Stimulated activated CD8-positive, alpha-beta memory T cell treated with anti-CD3 and anti-CD28 coated beads, Interleukin-4, amount 100 ng/mL, for 48 hours (primary cell): Measurements from ENCODE around the gene MAP3K9.
"Not testable (repeated sequence)": the region's sequence is repeated elsewhere in the genome, so short reads cannot be mapped to it uniquely, and the experiment has no call there.

Experiments used
- DNase-seq: peaks from one replicate; pipeline ENCODE4 v3.0.0-alpha.2; 2020

Gene MAP3K9

DNA sequence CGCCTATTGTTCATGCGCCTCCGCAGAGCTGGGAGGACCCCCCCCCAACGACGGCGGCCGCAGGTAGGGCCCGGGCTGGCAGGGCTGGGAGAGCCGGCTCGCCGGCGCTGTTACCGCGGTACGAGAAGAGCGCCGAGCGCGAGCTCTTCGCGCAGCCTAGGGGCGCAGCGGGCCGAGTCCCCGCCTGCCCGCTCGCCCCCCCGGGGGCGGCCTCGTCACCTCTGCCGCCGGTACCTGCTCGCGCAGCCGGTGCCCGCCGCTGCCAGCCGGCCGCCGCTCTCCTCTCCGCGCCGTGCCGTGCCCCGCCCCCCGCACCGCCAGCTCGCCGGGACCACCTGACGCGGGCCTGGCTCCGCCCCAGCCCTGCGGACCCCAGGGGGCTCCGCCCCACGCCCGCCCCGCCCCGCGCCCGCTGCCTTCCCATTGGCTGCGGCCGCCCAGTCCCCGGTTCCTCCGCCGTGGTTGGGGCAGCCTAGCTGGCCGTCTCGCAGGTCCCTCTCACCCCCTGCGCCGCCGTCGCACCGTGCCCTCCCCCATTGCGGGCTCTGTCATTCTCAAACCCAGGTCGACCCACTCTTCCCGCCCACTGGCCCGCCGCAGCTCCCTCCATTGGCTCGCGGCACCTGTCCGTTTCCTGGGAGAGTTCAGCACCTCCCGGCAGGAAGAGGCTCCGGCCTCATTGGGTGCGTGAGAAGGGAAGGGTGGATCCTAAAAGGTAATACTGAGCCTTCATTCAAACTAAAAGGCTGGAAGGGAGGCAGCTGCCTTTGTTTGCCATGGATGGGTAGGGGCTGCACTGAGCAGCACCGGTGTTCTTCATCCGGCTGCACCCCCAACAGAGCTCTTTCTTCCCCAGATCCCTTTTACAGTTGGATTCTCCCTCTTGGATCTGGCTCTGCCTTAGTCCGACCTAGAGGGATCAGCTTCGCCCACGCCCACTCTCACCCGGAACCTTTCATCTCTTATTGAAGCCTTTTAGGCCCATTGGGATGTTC, at the start of gene MAP3K9:
MAP3K9 (minus strand) TSS at position 289 of the 995 bp plus-strand sequence. CDS start 342 bp downstream, outside the sequence.
- DNase-seq: peak; percentile 95

- no peak for DNase-seq
Measured at GRCh38 chr14:70858641-70859040, 49.3 kb upstream of the MAP3K9 start.

- no peak for DNase-seq
Measured at GRCh38 chr14:70857496-70857890, 48.2 kb upstream of the MAP3K9 start.

DNA sequence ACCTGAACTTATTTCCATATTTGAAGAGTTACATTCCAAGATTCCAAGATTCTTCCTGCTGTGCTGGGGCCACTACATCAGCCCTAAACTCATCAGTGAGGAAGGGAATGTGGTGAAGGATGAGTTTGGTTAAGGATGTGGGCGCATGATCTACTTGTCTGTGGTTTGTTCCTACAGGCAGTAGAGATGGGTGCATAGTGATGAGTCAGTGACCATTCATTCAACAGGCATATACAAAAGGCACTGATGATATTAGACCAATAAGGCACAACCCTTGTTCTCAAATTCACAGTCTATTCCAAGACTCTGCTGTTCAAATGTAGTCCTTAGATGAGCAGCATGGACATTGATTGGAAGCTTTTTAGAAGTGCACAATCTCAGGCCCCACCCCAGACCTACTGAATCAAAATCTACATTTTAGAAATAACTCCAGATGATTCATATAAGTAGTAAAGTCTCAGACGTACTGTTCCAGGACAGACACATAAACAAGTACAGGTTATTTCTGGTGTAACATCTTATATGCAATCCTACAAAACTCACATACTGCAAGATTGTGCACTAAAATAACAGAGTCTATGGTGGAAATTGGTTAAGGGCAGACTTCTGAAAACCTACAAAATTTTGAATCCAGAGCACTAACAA, 47.7 kb upstream of the MAP3K9 start:
- DNase-seq: peak; percentile 28

DNA sequence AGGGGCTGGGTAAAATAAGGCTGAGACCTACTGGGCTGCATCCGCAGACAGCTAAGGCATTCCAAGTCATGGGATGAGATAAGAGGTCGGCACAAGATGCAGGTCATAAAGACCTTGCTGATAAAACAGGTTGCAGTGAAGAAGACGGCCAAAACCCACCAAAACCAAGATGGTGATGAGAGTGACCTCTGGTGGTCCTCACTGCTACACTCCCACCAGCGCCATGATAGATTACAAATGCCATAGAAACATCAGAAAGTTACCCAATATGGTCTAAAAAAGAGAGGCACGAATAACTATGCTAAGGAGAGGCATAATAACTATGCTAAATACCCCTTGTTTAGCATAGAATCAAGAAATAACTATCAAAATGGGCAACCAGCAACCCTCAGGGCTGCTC, 46.2 kb upstream of the MAP3K9 start:
- DNase-seq: no peak

- not testable (repeated sequence) for DNase-seq
Measured at GRCh38 chr14:70853658-70854057, 44.3 kb upstream of the MAP3K9 start.

GRCh38 chr14:70847406-70848090, 38.2 kb upstream of the MAP3K9 start:
- DNase-seq: no peak

- no peak for DNase-seq
Measured at GRCh38 chr14:70845601-70846000, 36.3 kb upstream of the MAP3K9 start.

DNA sequence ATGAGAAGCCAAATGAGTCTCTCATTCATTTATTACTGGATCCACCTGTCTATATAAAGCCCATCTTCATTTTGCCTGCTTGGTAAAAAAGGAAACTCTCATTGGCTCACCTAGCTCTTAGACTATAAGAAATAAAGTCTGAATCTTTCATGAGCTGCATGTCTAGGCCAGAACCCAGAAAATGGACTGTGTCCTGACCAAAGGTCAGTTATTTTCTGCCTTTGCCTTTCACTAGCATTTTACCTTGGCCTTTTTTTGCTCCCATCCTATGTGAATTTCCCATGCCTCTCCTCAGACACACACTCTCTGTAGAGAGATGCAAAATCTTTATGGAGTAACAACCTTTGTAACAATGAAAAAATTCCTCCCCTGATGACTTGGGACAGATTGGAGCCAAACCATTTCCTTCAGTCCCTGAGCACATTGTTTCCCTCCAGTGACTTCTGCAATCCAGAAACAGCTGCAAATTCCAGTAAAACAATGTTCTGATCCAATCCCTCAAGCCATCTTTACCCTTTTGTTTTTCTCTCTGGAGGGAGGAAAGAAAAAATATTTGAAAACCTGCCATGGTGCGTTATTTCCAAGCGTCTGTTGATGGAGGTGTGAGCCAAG, 33.6 kb upstream of the MAP3K9 start:
- no peak for DNase-seq

DNA sequence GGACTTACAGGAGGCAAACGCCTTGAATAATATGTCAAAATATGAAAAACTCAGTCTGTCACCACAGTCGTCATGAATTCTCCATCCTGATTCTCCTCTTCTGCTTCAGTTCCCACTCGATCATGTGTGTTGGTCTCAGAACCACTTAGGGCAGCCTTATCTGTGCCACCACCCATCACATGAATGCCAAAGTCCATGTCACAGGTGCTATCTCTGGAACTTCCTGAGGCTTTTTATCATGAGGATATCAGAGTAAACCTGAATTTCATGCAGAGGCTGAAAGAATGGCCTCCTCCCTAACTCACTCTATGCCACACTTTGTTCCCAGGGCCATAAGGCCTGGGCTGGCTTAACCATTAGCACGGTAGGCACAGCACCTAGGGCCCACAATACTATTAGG, 28.8 kb upstream of the MAP3K9 start:
- no peak for DNase-seq

DNA sequence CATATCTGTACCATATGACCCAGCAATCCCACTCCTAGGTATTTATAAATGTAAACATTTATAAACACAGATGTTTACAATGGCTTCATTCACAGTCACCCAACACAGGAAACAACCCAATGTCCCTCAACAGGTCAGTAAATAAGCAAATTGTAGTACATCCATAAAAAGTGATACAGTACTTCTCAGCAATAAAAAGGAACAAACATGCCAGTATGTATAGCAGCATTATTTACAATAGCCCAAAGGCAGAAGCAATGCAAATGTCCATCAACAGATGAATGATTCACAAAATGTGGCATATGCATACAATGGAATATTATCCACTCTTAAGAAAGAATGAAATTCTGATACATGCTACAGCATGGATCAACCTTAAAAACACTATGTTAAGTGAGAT, 27.6 kb upstream of the MAP3K9 start:
- no peak for DNase-seq

DNA sequence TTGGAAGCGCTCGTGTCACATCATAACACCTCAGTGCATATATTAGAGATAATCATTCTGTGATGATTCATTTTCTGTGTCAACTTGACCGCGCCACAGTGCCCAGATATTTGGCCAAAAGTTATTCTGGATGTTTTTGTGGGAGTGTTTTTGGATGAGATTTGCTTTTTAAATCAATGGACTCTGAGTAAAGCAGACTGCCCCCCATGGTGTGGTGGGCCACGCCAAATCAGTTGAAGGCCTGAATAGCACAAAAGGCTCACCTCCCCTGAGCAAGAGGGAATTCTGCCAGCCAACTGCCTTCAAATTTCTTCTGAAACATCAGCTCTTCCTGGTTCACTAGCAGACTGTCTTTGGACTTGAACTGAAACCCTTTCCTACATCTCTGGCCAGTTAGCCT, 24.6 kb upstream of the MAP3K9 start:
- no peak for DNase-seq

GRCh38 chr14:70832561-70833305, 23.4 kb upstream of the MAP3K9 start:
- no peak for DNase-seq

DNA sequence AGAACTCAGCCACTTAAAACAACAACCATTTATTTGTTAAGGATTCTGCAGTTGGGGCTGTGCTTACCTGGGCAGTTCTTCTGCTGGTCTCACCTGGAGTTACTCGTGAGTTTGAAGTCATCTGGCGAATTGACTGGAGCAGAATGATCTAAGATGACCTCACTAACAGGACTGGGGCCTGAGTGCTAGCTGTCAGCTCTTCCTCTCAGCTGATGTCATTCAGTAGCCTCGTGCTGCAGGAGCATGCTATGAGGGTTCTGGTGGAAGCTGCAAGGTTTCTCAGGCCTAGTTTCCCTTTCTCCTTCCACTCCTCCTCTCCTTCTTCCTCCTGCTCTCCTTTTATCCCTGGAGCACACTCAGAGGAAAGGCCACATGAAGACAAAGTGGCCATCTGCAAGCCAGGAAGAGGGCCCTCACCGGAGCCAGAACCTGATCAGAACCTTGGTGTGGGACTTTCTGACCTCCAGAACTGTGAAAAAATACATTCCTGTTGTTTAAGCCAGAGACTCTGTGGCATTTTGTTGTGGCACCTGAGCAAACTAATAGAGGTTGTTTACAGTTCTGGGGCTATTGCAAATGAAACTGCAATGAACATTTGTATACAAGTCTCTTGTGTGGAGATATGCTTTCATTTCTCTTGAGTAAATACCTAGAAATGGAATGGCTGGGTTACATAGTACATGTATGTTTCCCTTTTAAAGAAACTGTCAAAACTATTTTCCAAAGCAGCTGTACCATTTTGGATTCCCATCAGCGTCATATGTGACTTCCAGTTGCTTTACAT, 21.9 kb upstream of the MAP3K9 start:
- DNase-seq: no peak

DNA sequence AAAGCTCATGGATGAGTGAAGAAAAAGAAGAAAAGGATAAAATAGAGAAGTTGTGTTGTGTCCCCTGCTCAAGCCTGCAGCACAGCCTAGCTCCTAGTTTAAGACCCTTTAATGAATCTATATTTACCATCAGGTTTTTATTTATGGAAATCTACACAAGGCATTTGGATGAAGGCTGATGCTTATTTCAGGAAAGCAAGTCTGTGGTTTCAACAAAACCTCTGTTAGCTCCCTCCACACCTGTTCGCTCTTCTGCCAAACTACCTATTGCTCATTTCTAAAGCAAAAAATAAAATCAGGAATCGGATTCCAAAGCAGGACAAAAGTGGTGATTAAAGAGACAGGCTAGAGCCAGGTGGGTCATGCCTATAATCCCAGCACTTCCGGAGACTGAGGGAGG, 18.9 kb upstream of the MAP3K9 start:
- no peak for DNase-seq

DNA sequence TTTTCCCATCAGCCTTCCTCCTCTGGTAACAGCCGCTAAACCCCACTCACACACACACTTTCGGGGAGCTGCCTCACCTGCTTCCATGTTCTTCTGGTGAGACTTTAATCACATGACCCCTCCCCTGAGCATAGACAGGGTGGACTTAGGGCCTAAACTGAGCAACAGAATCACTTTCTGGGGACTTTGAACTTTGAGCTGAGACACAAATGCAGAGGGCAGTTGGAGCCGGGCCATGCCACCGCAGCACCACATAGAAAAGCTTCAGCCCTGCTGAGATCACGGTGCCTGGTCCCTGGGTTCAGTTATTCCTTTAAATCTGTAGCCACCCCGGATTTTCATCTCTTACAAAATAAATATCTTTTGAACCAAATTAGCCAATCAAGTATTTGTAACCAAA, 18.4 kb upstream of the MAP3K9 start:
- no peak for DNase-seq

GRCh38 chr14:70827347-70827746, 18.0 kb upstream of the MAP3K9 start:
- DNase-seq: no peak

DNA sequence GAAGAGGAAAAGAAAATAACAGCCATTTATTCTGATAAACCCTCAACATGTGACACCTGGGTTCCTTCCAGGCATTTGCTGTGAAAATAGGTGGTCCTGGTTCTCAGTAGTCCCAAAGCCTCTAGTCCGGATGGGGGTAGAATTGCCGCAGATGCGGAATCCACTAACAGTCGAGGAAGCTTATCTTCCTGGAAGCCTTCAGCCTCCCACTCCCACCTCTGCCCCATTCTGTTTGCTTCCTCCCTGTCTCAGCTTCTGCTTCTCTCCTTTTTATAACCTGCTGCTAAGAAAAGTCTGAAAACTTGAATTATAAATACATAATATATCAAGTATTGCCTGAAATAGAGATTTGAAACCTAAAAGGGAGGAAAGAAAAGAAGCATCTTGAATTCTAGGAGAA, 14.0 kb upstream of the MAP3K9 start:
- DNase-seq: no peak

DNA sequence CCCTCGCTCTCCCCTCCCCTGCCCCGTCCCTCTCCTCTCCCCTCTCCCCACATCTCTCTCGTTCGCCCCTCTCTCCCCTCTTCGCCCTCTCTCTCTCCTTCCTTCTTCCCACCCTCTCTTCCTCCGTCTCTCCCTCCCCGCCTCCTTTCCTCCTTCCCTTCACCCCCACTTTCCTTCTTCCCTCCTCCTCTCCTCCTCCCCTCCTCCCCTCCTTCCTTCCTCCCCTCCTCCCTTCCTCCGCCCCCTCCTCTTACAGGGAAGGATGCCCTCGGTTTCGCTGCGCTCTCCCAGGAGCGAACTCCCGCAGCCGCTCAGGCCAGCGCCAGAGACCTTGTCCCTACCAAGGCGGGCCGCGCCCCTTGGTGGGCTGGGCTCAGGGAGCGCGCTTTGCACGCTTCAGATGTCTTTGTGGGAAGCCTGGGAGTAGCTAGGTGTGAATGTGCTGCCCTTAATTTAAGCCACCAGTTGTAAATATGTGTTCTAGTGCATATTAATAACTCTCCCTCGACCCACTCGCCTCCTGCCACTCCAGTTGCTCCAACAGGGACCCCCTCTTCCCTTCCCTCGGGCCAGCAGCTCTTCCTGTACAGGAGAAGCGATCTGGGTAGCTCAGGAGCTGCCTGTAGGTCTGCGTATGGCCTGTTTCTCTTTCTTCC, 13.3 kb upstream of the MAP3K9 start:
- DNase-seq: peak; percentile 56

GRCh38 chr14:70821584-70822529, 12.5 kb upstream of the MAP3K9 start:
- peak; percentile 76 for DNase-seq
